Panc1 (cell line): ENCODE data around the gene DCLK2.

Experiments
- POLR2AphosphoS5 ChIP-seq: IDR thresholded peaks from 2 replicates; pipeline ENCODE4 v1.6.1; 2012; ENCODE audit warnings: mild to moderate bottlenecking, low read depth, low read length, moderate library complexity
- SIN3A ChIP-seq: IDR thresholded peaks from 2 replicates; pipeline ENCODE4 v1.6.1; 2012; ENCODE audit warnings: low read depth, mild to moderate bottlenecking, low read length, moderate library complexity, borderline replicate concordance; ENCODE audit not compliant: insufficient read depth
- TCF7L2 ChIP-seq: IDR thresholded peaks from 2 replicates; pipeline ENCODE4 v1.6.1; 2011; ENCODE audit warnings: mild to moderate bottlenecking, low read depth, low read length, inconsistent platforms
- TF ChIP-seq, protein P1 (sequence below): fragments of 450-650 bp; IDR thresholded peaks from 2 replicates; pipeline ENCODE4 v1.5.1; 2017; ENCODE audit warnings: mild to moderate bottlenecking
- TF ChIP-seq, protein P2 (sequence below), 2 experiments: IDR thresholded peaks; 2 replicates each; pipeline ENCODE4 v1.6.1; 2011 to 2012; ENCODE audit warnings: low read depth in 2 of 2, control low read depth in 1 of 2, low read length in 1 of 2, mild to moderate bottlenecking in 1 of 2, moderate library complexity in 1 of 2; ENCODE audit not compliant: insufficient read depth in 1 of 2

DNA sequence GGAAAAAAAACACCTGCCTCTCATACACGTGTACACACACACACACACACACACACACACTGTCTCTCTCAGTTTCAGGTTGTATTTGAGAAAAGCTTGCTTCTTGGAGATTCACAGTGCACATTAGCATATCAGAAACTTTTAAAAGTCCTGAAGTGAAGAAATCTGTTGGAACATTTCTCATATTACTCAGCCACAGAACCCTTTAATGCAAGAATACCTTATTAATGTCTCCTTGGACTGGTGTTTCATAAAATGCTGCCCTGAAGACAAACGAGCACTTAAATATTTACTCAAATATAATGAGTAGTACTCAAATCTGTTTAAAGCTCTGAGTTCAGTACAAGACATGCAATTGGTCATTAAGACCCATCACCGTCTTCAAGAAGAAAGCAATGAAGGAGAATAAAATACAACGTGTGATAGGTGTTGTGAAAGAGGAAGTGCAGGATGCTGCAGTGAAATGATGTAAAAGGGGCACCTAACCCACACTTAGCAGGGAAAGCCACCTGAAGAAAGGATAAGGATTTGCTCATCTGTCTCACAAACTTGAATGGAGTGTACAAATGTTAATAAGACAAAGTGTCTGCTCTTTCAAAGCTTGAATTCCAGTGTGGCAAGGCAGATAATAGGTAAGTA, 57.0 kb downstream of the DCLK2 start:
- TF ChIP-seq, protein P1, sequence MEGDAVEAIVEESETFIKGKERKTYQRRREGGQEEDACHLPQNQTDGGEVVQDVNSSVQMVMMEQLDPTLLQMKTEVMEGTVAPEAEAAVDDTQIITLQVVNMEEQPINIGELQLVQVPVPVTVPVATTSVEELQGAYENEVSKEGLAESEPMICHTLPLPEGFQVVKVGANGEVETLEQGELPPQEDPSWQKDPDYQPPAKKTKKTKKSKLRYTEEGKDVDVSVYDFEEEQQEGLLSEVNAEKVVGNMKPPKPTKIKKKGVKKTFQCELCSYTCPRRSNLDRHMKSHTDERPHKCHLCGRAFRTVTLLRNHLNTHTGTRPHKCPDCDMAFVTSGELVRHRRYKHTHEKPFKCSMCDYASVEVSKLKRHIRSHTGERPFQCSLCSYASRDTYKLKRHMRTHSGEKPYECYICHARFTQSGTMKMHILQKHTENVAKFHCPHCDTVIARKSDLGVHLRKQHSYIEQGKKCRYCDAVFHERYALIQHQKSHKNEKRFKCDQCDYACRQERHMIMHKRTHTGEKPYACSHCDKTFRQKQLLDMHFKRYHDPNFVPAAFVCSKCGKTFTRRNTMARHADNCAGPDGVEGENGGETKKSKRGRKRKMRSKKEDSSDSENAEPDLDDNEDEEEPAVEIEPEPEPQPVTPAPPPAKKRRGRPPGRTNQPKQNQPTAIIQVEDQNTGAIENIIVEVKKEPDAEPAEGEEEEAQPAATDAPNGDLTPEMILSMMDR, result no peak
- no peak for TF ChIP-seq POLR2AphosphoS5
- no peak for TF ChIP-seq TCF7L2
- TF ChIP-seq, protein P2, sequence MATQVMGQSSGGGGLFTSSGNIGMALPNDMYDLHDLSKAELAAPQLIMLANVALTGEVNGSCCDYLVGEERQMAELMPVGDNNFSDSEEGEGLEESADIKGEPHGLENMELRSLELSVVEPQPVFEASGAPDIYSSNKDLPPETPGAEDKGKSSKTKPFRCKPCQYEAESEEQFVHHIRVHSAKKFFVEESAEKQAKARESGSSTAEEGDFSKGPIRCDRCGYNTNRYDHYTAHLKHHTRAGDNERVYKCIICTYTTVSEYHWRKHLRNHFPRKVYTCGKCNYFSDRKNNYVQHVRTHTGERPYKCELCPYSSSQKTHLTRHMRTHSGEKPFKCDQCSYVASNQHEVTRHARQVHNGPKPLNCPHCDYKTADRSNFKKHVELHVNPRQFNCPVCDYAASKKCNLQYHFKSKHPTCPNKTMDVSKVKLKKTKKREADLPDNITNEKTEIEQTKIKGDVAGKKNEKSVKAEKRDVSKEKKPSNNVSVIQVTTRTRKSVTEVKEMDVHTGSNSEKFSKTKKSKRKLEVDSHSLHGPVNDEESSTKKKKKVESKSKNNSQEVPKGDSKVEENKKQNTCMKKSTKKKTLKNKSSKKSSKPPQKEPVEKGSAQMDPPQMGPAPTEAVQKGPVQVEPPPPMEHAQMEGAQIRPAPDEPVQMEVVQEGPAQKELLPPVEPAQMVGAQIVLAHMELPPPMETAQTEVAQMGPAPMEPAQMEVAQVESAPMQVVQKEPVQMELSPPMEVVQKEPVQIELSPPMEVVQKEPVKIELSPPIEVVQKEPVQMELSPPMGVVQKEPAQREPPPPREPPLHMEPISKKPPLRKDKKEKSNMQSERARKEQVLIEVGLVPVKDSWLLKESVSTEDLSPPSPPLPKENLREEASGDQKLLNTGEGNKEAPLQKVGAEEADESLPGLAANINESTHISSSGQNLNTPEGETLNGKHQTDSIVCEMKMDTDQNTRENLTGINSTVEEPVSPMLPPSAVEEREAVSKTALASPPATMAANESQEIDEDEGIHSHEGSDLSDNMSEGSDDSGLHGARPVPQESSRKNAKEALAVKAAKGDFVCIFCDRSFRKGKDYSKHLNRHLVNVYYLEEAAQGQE (IDR thresholded peaks at IDR 0.05; ENCODE audit: insufficient read depth in 1 of 2, low read depth in 2 of 2, low read length in 1 of 2), result no peak
- TF ChIP-seq SIN3A, result no peak
